ENCODE data around the gene PACRG. TPM values are rescaled to one million over a fixed set of nuclear protein-coding genes. Genes with fewer than 3 reads are reported as not detected.

Gene PACRG
- total and polyA plus RNA-seq, 3 donors from 2014 or later: 54.0 to 84.6 (median 81.7) TPM

GRCh38 chr6:163318071-163318786 lies 590.5 kb downstream of the PACRG start:
- TF ChIP-seq CTCF (IDR thresholded peaks at IDR 0.05) (no peak), POLR2A (IDR thresholded peaks at IDR 0.05) (no peak)
- Histone ChIP-seq H3K27ac (no peak overlapping the region), H3K4me3 (no peak overlapping the region), H3K4me1 (peaks cover 15% of the 10 kb centered on the region), H3K9me3 (no peaks in the 10 kb centered on the region), H3K36me3 (ENCODE audit: low read depth, missing control alignments) (no peaks in the 10 kb centered on the region), H3K27me3 (no peaks in the 10 kb centered on the region)
- intact Hi-C loops (cut with DNase I; ENCODE audit: low total_unique reads): no loop called here
- DNase-seq: peak; percentile 56
- WGBS, 2 donors: 60 to 68% methylated on average over 13 of the region's 13 CpGs

- Histone ChIP-seq H3K4me3 (no peak overlapping the region), H3K9me3 (no peaks in the 10 kb centered on the region), H3K27me3 (no peaks in the 10 kb centered on the region), H3K36me3 (ENCODE audit: low read depth, missing control alignments) (no peaks in the 10 kb centered on the region), H3K4me1 (peaks cover 13% of the 10 kb centered on the region), H3K27ac (no peak overlapping the region)
- intact Hi-C loops (cut with DNase I; ENCODE audit: low total_unique reads): no loop called here
- DNase-seq: no peak
- no peak for TF ChIP-seq CTCF (IDR thresholded peaks at IDR 0.05)
- TF ChIP-seq POLR2A (IDR thresholded peaks at IDR 0.05): no peak
- WGBS, 2 donors: 80 to 91% methylated on average over 10 of the region's 10 CpGs
These were observed 592.0 kb downstream of the PACRG start for GRCh38 chr6:163319609-163320366.

GRCh38 chr6:163320402-163320801 lies 592.6 kb downstream of the PACRG start:
- no peak overlapping the region for H3K27ac ChIP-seq
- peaks cover 11% of the 10 kb centered on the region for H3K4me1 ChIP-seq
- no peaks in the 10 kb centered on the region for H3K36me3 ChIP-seq (ENCODE audit: low read depth, missing control alignments)
- H3K27me3 ChIP-seq: no peaks in the 10 kb centered on the region
- H3K9me3 ChIP-seq: no peaks in the 10 kb centered on the region
- intact Hi-C loops (cut with DNase I; ENCODE audit: low total_unique reads): no loop called here
- WGBS, 2 donors: 38 to 39% methylated on average over 3 of the region's 3 CpGs
- DNase-seq: no peak
- TF ChIP-seq CTCF (IDR thresholded peaks at IDR 0.05) (no peak), POLR2A (IDR thresholded peaks at IDR 0.05) (no peak)
- no peak overlapping the region for H3K4me3 ChIP-seq

- WGBS, 2 donors: 55 to 61% methylated on average over 2 of the region's 2 CpGs
- no peak for DNase-seq
- Histone ChIP-seq H3K9me3 (no peaks in the 10 kb centered on the region), H3K4me1 (peaks cover 11% of the 10 kb centered on the region), H3K27ac (no peak overlapping the region), H3K4me3 (no peak overlapping the region), H3K27me3 (no peaks in the 10 kb centered on the region), H3K36me3 (ENCODE audit: low read depth, missing control alignments) (no peaks in the 10 kb centered on the region)
- intact Hi-C loops (cut with DNase I; ENCODE audit: low total_unique reads): no loop called here
- TF ChIP-seq CTCF (IDR thresholded peaks at IDR 0.05) (no peak), POLR2A (IDR thresholded peaks at IDR 0.05) (no peak)
These were observed 593.0 kb downstream of the PACRG start for GRCh38 chr6:163320804-163321203.

Data from testis (tissue), 3 donors.